Measurements from ENCODE around the gene EIF1.
"Not testable (repeated sequence)": the region's sequence is repeated elsewhere in the genome, so short reads cannot be mapped to it uniquely, and the experiment has no call there.

The EIF1 gene

GRCh38 chr17:41697122-41697962 lies 8.7 kb downstream of the EIF1 start:
- no peaks in the 10 kb centered on the region for H3K9me3 Mint-ChIP-seq
- H3K4me3 Mint-ChIP-seq: no peak overlapping the region
- DNase-seq: no peak
- no peak overlapping the region for H3K27ac Mint-ChIP-seq
- no peaks in the 10 kb centered on the region for H3K27me3 Mint-ChIP-seq
- peaks cover 15% of the 10 kb centered on the region for H3K4me1 Mint-ChIP-seq (ENCODE audit: low read depth)
- H3K36me3 Mint-ChIP-seq (ENCODE audit: low read depth): peaks cover 30% of the 10 kb centered on the region

GRCh38 chr17:41700843-41701242 lies 12.2 kb downstream of the EIF1 start:
- not testable (repeated sequence) for H3K27ac Mint-ChIP-seq; H3K4me3 Mint-ChIP-seq; DNase-seq; H3K36me3 Mint-ChIP-seq (ENCODE audit: low read depth); H3K4me1 Mint-ChIP-seq (ENCODE audit: low read depth); H3K27me3 Mint-ChIP-seq; H3K9me3 Mint-ChIP-seq

- H3K9me3 Mint-ChIP-seq: no peaks in the 10 kb centered on the region
- no peak overlapping the region for H3K4me3 Mint-ChIP-seq
- peaks cover 4% of the 10 kb centered on the region for H3K4me1 Mint-ChIP-seq (ENCODE audit: low read depth)
- H3K27me3 Mint-ChIP-seq: no peaks in the 10 kb centered on the region
- H3K27ac Mint-ChIP-seq: no peak overlapping the region
- no peaks in the 10 kb centered on the region for H3K36me3 Mint-ChIP-seq (ENCODE audit: low read depth)
- DNase-seq: no peak
Observed at GRCh38 chr17:41702712-41703111, 14.0 kb downstream of the EIF1 start.

GRCh38 chr17:41705271-41705991 lies 16.7 kb downstream of the EIF1 start:
- no peak overlapping the region for H3K4me3 Mint-ChIP-seq
- H3K27ac Mint-ChIP-seq: no peak overlapping the region
- peaks cover under 1% of the 10 kb centered on the region for H3K27me3 Mint-ChIP-seq
- DNase-seq: no peak
- no peaks in the 10 kb centered on the region for H3K36me3 Mint-ChIP-seq (ENCODE audit: low read depth)
- peaks cover 5% of the 10 kb centered on the region for H3K4me1 Mint-ChIP-seq (ENCODE audit: low read depth)
- H3K9me3 Mint-ChIP-seq: no peaks in the 10 kb centered on the region

GRCh38 chr17:41707803-41708669 lies 19.4 kb downstream of the EIF1 start:
- H3K9me3 Mint-ChIP-seq: no peaks in the 10 kb centered on the region

GRCh38 chr17:41710472-41711090 lies 21.9 kb downstream of the EIF1 start:
- Mint-ChIP-seq H3K27ac (no peak overlapping the region), H3K9me3 (no peaks in the 10 kb centered on the region), H3K27me3 (peaks cover 5% of the 10 kb centered on the region), H3K4me3 (no peak overlapping the region), H3K4me1 (ENCODE audit: low read depth) (peaks cover 6% of the 10 kb centered on the region), H3K36me3 (ENCODE audit: low read depth) (no peaks in the 10 kb centered on the region)
- DNase-seq: no peak

More at GRCh38 chr17:41707803-41708669, 19.4 kb downstream of the EIF1 start:
- DNase-seq: no peak
- Mint-ChIP-seq H3K27ac (no peak overlapping the region), H3K4me1 (ENCODE audit: low read depth) (peaks cover 6% of the 10 kb centered on the region), H3K36me3 (ENCODE audit: low read depth) (no peaks in the 10 kb centered on the region), H3K27me3 (peaks cover 5% of the 10 kb centered on the region), H3K4me3 (no peak overlapping the region)

GRCh38 chr17:41711669-41712400 lies 23.1 kb downstream of the EIF1 start, which contains the start of gene GAST:
Gene GAST (plus strand): TSS chr17:41712331. CDS start chr17:41715437, 3,106 bp downstream.
- no peak for DNase-seq
- Mint-ChIP-seq H3K27ac (no peak within 1 kb of the TSS), H3K9me3 (no peaks in the 10 kb centered on the region), H3K4me3 (no peak within 1 kb of the TSS), H3K36me3 (ENCODE audit: low read depth) (no peaks in the 10 kb centered on the region), H3K4me1 (ENCODE audit: low read depth) (peaks cover 7% of the 10 kb centered on the region), H3K27me3 (peaks cover 5% of the 10 kb centered on the region)

- H3K4me1 Mint-ChIP-seq (ENCODE audit: low read depth): peaks cover 10% of the 10 kb centered on the region
- H3K27ac Mint-ChIP-seq: no peak overlapping the region
- H3K36me3 Mint-ChIP-seq (ENCODE audit: low read depth): no peaks in the 10 kb centered on the region
- H3K27me3 Mint-ChIP-seq: peaks cover 5% of the 10 kb centered on the region
- DNase-seq: no peak
- H3K9me3 Mint-ChIP-seq: no peaks in the 10 kb centered on the region
- H3K4me3 Mint-ChIP-seq: no peak overlapping the region
Observed at GRCh38 chr17:41717408-41718286, 29.0 kb downstream of the EIF1 start.

GRCh38 chr17:41718287-41718645 lies 29.6 kb downstream of the EIF1 start:
- no peak overlapping the region for H3K4me3 Mint-ChIP-seq
- H3K27ac Mint-ChIP-seq: no peak overlapping the region
- H3K9me3 Mint-ChIP-seq: no peaks in the 10 kb centered on the region
- H3K36me3 Mint-ChIP-seq (ENCODE audit: low read depth): no peaks in the 10 kb centered on the region
- DNase-seq: no peak
- peaks cover 10% of the 10 kb centered on the region for H3K4me1 Mint-ChIP-seq (ENCODE audit: low read depth)
- H3K27me3 Mint-ChIP-seq: peaks cover 5% of the 10 kb centered on the region

GRCh38 chr17:41722231-41722630 lies 33.5 kb downstream of the EIF1 start:
- H3K27me3 Mint-ChIP-seq: peaks cover 13% of the 10 kb centered on the region
- no peak overlapping the region for H3K27ac Mint-ChIP-seq
- peaks cover 7% of the 10 kb centered on the region for H3K4me1 Mint-ChIP-seq (ENCODE audit: low read depth)
- H3K4me3 Mint-ChIP-seq: no peak overlapping the region
- no peak for DNase-seq
- H3K9me3 Mint-ChIP-seq: no peaks in the 10 kb centered on the region
- H3K36me3 Mint-ChIP-seq (ENCODE audit: low read depth): no peaks in the 10 kb centered on the region

- no peaks in the 10 kb centered on the region for H3K9me3 Mint-ChIP-seq
- no peak overlapping the region for H3K27ac Mint-ChIP-seq
- no peak for DNase-seq
- H3K27me3 Mint-ChIP-seq: peaks cover 18% of the 10 kb centered on the region
- H3K4me1 Mint-ChIP-seq (ENCODE audit: low read depth): no peaks in the 10 kb centered on the region
- no peaks in the 10 kb centered on the region for H3K36me3 Mint-ChIP-seq (ENCODE audit: low read depth)
- H3K4me3 Mint-ChIP-seq: no peak overlapping the region
Observed at GRCh38 chr17:41723801-41724475, 35.3 kb downstream of the EIF1 start.

GRCh38 chr17:41724476-41725050 lies 35.9 kb downstream of the EIF1 start:
- no peaks in the 10 kb centered on the region for H3K36me3 Mint-ChIP-seq (ENCODE audit: low read depth)
- peaks cover 18% of the 10 kb centered on the region for H3K27me3 Mint-ChIP-seq
- H3K9me3 Mint-ChIP-seq: no peaks in the 10 kb centered on the region
- H3K4me3 Mint-ChIP-seq: no peak overlapping the region
- no peaks in the 10 kb centered on the region for H3K4me1 Mint-ChIP-seq (ENCODE audit: low read depth)
- DNase-seq: no peak
- no peak overlapping the region for H3K27ac Mint-ChIP-seq
